A549 (cell line): Measurements from ENCODE around the gene PRXL2A.

Source experiments
- EP300 ChIP-seq, 2 experiments: fragments of >200 bp; sonication (Bioruptor Twin); formaldehyde crosslinking; IDR thresholded peaks; 2 replicates in 1 of 2; 3 replicates in 1 of 2; pipeline ENCODE4 v1.6.1; 2016 to 2017
- FOSL2 ChIP-seq, 2 experiments: fragments of 450-650 bp in 1 of 2; fragments of >200 bp in 1 of 2; sonication (Bioruptor Twin) in 1 of 2; formaldehyde crosslinking; IDR thresholded peaks; 2 replicates each; pipeline versions ENCODE4 v1.5.0 to v1.6.1; 2016 to 2020; ENCODE audit warnings: mild to moderate bottlenecking in 1 of 2, moderate library complexity in 1 of 2
- KDM1A ChIP-seq: fragments of 200-600 bp; sonication (generic); IDR thresholded peaks from 2 replicates; pipeline ENCODE4 v1.6.1; 2016; ENCODE audit warnings: low read depth, mild to moderate bottlenecking
- RFX5 ChIP-seq: fragments of 450-650 bp; IDR thresholded peaks from 2 replicates; pipeline ENCODE4 v1.7.1; 2014; ENCODE audit warnings: antibody characterized with exemption, mild to moderate bottlenecking, moderate library complexity
- RNF2 ChIP-seq: fragments of 200-600 bp; sonication (generic); IDR thresholded peaks from 2 replicates; pipeline ENCODE4 v1.6.1; 2016; ENCODE audit warnings: low read depth, mild to moderate bottlenecking, antibody characterized with exemption, moderate library complexity, borderline replicate concordance
- SMC3 ChIP-seq: fragments of >200 bp; sonication (Bioruptor Twin); formaldehyde crosslinking; IDR thresholded peaks from 3 replicates; pipeline ENCODE4 v1.6.1; 2018; ENCODE audit warnings: inconsistent platforms
- SREBF2 ChIP-seq: fragments of 450-650 bp; IDR thresholded peaks from 2 replicates; pipeline ENCODE4 v1.6.1; 2014; ENCODE audit warnings: mild to moderate bottlenecking, moderate library complexity
- ZNF302 ChIP-seq: fragments of 250-450 bp; sonication (Bioruptor Pico); IDR thresholded peaks from 2 replicates; pipeline ENCODE4 v1.9.0; 2021; ENCODE audit warnings: inconsistent platforms, mild to moderate bottlenecking, moderate library complexity
- TF ChIP-seq, protein P1 (sequence below): IDR thresholded peaks from 2 replicates; pipeline ENCODE4 v1.6.1; 2012; ENCODE audit warnings: low read depth, borderline replicate concordance
- TF ChIP-seq, protein P2 (sequence below): fragments of 150-350 bp; IDR thresholded peaks from 2 replicates; pipeline ENCODE4 v1.6.1; 2014; ENCODE audit warnings: low read depth, mild to moderate bottlenecking, low read length
- TF ChIP-seq, protein P3 (sequence below): fragments of >200 bp; sonication (Bioruptor Twin); formaldehyde crosslinking; IDR thresholded peaks from 3 replicates; pipeline ENCODE4 v1.5.1; 2016
- TF ChIP-seq, protein P4 (sequence below): IDR thresholded peaks from 2 replicates; pipeline ENCODE4 v1.6.1; 2012

DNA sequence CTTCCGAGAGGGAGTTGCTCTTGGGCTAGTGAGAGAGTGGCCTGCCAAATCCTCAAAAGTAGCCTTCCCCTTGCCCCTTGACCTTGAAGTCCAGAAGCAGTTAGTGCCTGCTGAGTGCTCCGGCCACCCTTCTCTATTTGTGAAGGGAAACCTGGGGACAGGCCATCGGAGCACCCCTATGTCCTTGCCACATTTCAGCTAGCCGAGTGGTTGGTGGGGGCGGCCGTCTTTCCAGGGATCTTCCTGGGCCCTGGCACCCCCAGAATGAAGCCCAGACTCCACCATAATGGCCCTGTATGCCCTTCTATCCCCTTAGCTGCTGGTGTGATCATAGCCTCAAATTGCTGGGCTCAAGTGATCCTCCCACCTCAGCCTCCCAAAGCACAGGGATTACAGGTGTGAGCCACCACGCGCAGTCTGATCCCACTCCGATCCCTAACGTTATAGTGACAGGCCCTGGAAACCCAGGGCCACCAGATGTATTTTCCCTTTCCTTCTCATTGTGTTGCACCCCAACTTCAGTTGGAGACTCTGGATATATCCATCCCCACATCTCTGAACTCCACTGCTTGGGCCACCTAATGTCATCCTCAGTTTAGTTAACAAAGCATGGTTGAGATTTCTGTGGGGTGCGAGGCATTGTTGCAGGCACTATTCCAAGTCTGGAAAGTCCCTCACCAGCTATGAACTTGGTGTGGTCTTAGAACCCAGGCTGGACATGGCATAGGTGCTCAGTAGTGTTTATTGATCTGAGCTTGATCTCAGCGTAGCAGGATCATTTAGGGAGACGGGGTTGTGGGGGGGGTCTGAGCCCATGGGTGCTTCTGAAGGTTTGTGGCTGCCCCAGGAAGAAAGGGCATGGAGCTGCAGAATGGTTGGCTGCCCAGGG lies 47.4 kb downstream of the PRXL2A start:
- TF ChIP-seq ZNF302 (CRISPR knock-in tag) (no peak), EP300 (IDR thresholded peaks at IDR 0.05) (no peak), RFX5 (no peak), SMC3 (no peak), RNF2 (no peak), KDM1A (no peak), FOSL2 (IDR thresholded peaks at IDR 0.05) (no peak), FOSL2 (CRISPR knock-in tag; IDR thresholded peaks at IDR 0.05) (no peak), SREBF2 (no peak)
- TF ChIP-seq, protein P1, sequence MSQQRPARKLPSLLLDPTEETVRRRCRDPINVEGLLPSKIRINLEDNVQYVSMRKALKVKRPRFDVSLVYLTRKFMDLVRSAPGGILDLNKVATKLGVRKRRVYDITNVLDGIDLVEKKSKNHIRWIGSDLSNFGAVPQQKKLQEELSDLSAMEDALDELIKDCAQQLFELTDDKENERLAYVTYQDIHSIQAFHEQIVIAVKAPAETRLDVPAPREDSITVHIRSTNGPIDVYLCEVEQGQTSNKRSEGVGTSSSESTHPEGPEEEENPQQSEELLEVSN, result no peak
- TF ChIP-seq, protein P2, sequence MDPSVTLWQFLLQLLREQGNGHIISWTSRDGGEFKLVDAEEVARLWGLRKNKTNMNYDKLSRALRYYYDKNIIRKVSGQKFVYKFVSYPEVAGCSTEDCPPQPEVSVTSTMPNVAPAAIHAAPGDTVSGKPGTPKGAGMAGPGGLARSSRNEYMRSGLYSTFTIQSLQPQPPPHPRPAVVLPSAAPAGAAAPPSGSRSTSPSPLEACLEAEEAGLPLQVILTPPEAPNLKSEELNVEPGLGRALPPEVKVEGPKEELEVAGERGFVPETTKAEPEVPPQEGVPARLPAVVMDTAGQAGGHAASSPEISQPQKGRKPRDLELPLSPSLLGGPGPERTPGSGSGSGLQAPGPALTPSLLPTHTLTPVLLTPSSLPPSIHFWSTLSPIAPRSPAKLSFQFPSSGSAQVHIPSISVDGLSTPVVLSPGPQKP, result no peak
- TF ChIP-seq, protein P3, sequence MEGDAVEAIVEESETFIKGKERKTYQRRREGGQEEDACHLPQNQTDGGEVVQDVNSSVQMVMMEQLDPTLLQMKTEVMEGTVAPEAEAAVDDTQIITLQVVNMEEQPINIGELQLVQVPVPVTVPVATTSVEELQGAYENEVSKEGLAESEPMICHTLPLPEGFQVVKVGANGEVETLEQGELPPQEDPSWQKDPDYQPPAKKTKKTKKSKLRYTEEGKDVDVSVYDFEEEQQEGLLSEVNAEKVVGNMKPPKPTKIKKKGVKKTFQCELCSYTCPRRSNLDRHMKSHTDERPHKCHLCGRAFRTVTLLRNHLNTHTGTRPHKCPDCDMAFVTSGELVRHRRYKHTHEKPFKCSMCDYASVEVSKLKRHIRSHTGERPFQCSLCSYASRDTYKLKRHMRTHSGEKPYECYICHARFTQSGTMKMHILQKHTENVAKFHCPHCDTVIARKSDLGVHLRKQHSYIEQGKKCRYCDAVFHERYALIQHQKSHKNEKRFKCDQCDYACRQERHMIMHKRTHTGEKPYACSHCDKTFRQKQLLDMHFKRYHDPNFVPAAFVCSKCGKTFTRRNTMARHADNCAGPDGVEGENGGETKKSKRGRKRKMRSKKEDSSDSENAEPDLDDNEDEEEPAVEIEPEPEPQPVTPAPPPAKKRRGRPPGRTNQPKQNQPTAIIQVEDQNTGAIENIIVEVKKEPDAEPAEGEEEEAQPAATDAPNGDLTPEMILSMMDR, result no peak
- TF ChIP-seq, protein P4, sequence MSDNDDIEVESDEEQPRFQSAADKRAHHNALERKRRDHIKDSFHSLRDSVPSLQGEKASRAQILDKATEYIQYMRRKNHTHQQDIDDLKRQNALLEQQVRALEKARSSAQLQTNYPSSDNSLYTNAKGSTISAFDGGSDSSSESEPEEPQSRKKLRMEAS, result no peak
